ENCODE data around the gene TNS3. TPM values are rescaled to one million over a fixed set of nuclear protein-coding genes. Genes with fewer than 3 reads are reported as not detected.

TNS3 gene
- total and polyA plus RNA-seq, 2 donors (not counting 1 experiment from before 2014, with no cell fraction given): 11.4 to 77.5 TPM

- H3K9me3 Mint-ChIP-seq (ENCODE audit: insufficient read depth): no peaks in the 10 kb centered on the region
- peaks cover 9 to 50% of the 10 kb centered on the region in 2 experiments for H3K36me3 ChIP-seq (replicated peaks in 1 of 2; ENCODE audit: control extremely low read depth in 1 of 2, control insufficient read depth in 1 of 2, extremely low read depth in 1 of 2, insufficient read depth in 2 of 2, low read length in 1 of 2)
- ChIA-PET POLR2A (no interaction called here), CTCF (no interaction called here)
- no peaks in the 10 kb centered on the region for H4K20me1 ChIP-seq (ENCODE audit: control insufficient read depth, insufficient read depth, low read length, poor library complexity, severe bottlenecking)
- H3K79me2 ChIP-seq (ENCODE audit: control insufficient read depth, insufficient read depth, low read length): no peaks in the 10 kb centered on the region
- H3K4me3 Mint-ChIP-seq: no peak overlapping the region
- H3K9me3 ChIP-seq (ENCODE audit: control extremely low read depth in 1 of 3, control insufficient read depth in 2 of 3, insufficient read depth in 1 of 3, low read length in 2 of 3): peaks cover 0 to 18% (median 7%) of the 10 kb centered on the region in 3 donors
- peaks cover 20% of the 10 kb centered on the region for H3K4me1 Mint-ChIP-seq
- no peak overlapping the region for H2AFZ ChIP-seq (ENCODE audit: insufficient read depth, low read depth, low read length, poor library complexity, severe bottlenecking)
- no peaks in the 10 kb centered on the region for H3K27me3 Mint-ChIP-seq
- H3K4me3 ChIP-seq (ENCODE audit: control extremely low read depth in 1 of 5, extremely low read depth in 1 of 5, insufficient read depth in 1 of 5, low read depth in 2 of 5, low read length in 4 of 5): no peak overlapping the region
- peaks cover 13 to 18% of the 10 kb centered on the region in 2 donors for H3K4me1 ChIP-seq (ENCODE audit: control insufficient read depth in 2 of 2, insufficient read depth in 2 of 2, low read length in 2 of 2)
- 29% methylated on average over 5 of the region's 8 CpGs for WGBS (ENCODE audit: insufficient coverage)
- H3K27ac ChIP-seq (ENCODE audit: low read length in 2 of 2): no peak overlapping the region
- peak overlapping the region; percentile 28 for H3K27ac Mint-ChIP-seq
- peak overlapping the region; percentile 31 for H3K4me2 ChIP-seq (replicated peaks; ENCODE audit: low read depth, low read length, poor library complexity, severe bottlenecking)
- intact Hi-C loops (cut with micrococcal nuclease): no loop called here
- peak; percentile 49 for ATAC-seq (ENCODE audit: low read depth)
- no peak overlapping the region for H3K9ac ChIP-seq (ENCODE audit: low read length)
- no peaks in the 10 kb centered on the region for H3K27me3 ChIP-seq (replicated peaks in 1 of 4; ENCODE audit: control extremely low read depth in 1 of 4, control insufficient read depth in 3 of 4, insufficient read depth in 4 of 4, low read length in 3 of 4)
- TF ChIP-seq EZH2 (IDR thresholded peaks at IDR 0.05; ENCODE audit: borderline replicate concordance, insufficient read depth, low read depth, low read length, poor library complexity, severe bottlenecking) (no peak), CTCF (IDR thresholded peaks at IDR 0.05) (no peak)
- DNase-seq: peak; percentile 38
These were observed 191.0 kb downstream of the TNS3 start for GRCh38 chr7:47390914-47391313.

GRCh38 chr7:47389923-47390630 is 191.8 kb downstream of the TNS3 start:
- ATAC-seq (ENCODE audit: low read depth): no peak
- DNase-seq: no peak
- no peak overlapping the region for H3K27ac Mint-ChIP-seq
- intact Hi-C loops (cut with micrococcal nuclease): no loop called here
- H3K4me3 Mint-ChIP-seq: no peak overlapping the region
- no peak overlapping the region for H3K4me3 ChIP-seq (ENCODE audit: control extremely low read depth in 1 of 5, extremely low read depth in 1 of 5, insufficient read depth in 1 of 5, low read depth in 2 of 5, low read length in 4 of 5)
- WGBS (ENCODE audit: insufficient coverage): 89% methylated on average over 10 of the region's 12 CpGs
- H3K27me3 Mint-ChIP-seq: no peaks in the 10 kb centered on the region
- no peak overlapping the region for H3K27ac ChIP-seq (ENCODE audit: low read length in 2 of 2)
- no peaks in the 10 kb centered on the region for H4K20me1 ChIP-seq (ENCODE audit: control insufficient read depth, insufficient read depth, low read length, poor library complexity, severe bottlenecking)
- peaks cover 13 to 18% of the 10 kb centered on the region in 2 donors for H3K4me1 ChIP-seq (ENCODE audit: control insufficient read depth in 2 of 2, insufficient read depth in 2 of 2, low read length in 2 of 2)
- POLR2A ChIA-PET: no interaction called here
- H3K79me2 ChIP-seq (ENCODE audit: control insufficient read depth, insufficient read depth, low read length): peaks cover 7% of the 10 kb centered on the region
- peaks cover 0 to 18% (median 7%) of the 10 kb centered on the region in 3 donors for H3K9me3 ChIP-seq (ENCODE audit: control extremely low read depth in 1 of 3, control insufficient read depth in 2 of 3, insufficient read depth in 1 of 3, low read length in 2 of 3)
- H3K4me2 ChIP-seq (replicated peaks; ENCODE audit: low read depth, low read length, poor library complexity, severe bottlenecking): no peak overlapping the region
- TF ChIP-seq EZH2 (IDR thresholded peaks at IDR 0.05; ENCODE audit: borderline replicate concordance, insufficient read depth, low read depth, low read length, poor library complexity, severe bottlenecking) (no peak), CTCF (IDR thresholded peaks at IDR 0.05) (no peak)
- no peak overlapping the region for H2AFZ ChIP-seq (ENCODE audit: insufficient read depth, low read depth, low read length, poor library complexity, severe bottlenecking)
- no peaks in the 10 kb centered on the region for H3K27me3 ChIP-seq (replicated peaks in 1 of 4; ENCODE audit: control extremely low read depth in 1 of 4, control insufficient read depth in 3 of 4, insufficient read depth in 4 of 4, low read length in 3 of 4)
- H3K9ac ChIP-seq (ENCODE audit: low read length): no peak overlapping the region
- CTCF ChIA-PET: no interaction called here
- no peaks in the 10 kb centered on the region for H3K9me3 Mint-ChIP-seq (ENCODE audit: insufficient read depth)
- peaks cover 3 to 44% of the 10 kb centered on the region in 2 experiments for H3K36me3 ChIP-seq (replicated peaks in 1 of 2; ENCODE audit: control extremely low read depth in 1 of 2, control insufficient read depth in 1 of 2, extremely low read depth in 1 of 2, insufficient read depth in 2 of 2, low read length in 1 of 2)
- peaks cover 20% of the 10 kb centered on the region for H3K4me1 Mint-ChIP-seq

Data from B cell (primary cell).